ENCODE data around the gene HLA-B. TPM values are rescaled to one million over a fixed set of nuclear protein-coding genes. Genes with fewer than 3 reads are reported as not detected.

HLA-B gene
- total RNA-seq, 1 experiment from 2014 or later, result 192 TPM

DNA sequence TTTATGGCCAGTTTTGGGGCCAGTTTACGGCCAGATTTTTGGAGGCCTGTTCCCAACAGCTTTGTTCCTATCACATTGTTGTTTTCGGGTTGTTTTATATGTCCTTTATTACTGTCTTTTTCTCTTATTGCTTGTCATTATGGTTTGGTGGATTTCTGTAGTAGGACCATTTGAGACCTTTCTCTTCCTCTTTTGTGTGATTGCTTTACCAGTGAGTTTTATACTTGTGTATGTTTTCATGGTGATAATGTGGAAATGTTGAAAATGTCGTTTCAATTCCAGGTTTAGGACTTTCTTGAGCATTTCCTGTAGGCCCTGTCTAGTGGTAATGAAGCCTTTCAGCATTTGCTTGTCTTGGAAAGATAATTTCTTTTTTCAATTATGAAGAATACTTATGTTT lies 17.8 kb downstream of the HLA-B start:
- no peak for DNase-seq (ENCODE audit: low read depth, low spot score)
- in situ Hi-C loops (cut with HindIII; ENCODE audit: low pct_unique_long_range_greater_than_20kb, low sequenced_read_pairs), result loop anchor here (25.0 kb wide), 1 partner anchor 102 kb away; no protein-coding TSS in a partner anchor

DNA sequence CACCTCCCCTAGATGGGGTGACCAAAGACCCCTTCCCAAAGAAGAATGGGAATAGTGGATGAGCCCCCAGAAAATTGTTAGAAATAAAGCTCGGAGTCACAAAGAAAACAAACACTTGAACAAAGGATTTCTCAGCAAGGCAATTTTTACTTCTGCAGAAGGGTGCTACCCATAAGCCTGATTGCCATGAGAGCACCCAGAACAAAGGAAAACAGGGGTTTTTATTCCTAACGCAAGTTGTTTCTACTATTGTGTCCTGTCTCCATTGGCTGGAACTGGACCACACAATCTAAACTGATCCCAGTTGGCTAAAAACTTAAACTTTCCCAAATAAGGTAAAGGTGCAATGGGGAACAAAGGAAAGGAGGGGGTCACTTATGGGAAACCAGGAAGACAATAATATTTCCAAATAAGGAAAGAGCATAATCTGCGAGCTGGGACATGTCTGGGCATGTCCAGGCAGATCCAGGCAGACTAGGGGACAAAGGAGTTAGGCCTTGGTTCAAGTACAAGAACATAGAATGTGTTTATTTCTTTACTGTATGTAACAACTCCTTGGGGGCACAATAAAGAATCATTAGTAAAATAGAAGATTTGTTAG lies 20.0 kb downstream of the HLA-B start:
- in situ Hi-C loops (cut with HindIII; ENCODE audit: low pct_unique_long_range_greater_than_20kb, low sequenced_read_pairs), result loop anchor here (25.0 kb wide), 1 partner anchor 100 kb away; no protein-coding TSS in a partner anchor
- DNase-seq (ENCODE audit: low read depth, low spot score), result no peak

DNA sequence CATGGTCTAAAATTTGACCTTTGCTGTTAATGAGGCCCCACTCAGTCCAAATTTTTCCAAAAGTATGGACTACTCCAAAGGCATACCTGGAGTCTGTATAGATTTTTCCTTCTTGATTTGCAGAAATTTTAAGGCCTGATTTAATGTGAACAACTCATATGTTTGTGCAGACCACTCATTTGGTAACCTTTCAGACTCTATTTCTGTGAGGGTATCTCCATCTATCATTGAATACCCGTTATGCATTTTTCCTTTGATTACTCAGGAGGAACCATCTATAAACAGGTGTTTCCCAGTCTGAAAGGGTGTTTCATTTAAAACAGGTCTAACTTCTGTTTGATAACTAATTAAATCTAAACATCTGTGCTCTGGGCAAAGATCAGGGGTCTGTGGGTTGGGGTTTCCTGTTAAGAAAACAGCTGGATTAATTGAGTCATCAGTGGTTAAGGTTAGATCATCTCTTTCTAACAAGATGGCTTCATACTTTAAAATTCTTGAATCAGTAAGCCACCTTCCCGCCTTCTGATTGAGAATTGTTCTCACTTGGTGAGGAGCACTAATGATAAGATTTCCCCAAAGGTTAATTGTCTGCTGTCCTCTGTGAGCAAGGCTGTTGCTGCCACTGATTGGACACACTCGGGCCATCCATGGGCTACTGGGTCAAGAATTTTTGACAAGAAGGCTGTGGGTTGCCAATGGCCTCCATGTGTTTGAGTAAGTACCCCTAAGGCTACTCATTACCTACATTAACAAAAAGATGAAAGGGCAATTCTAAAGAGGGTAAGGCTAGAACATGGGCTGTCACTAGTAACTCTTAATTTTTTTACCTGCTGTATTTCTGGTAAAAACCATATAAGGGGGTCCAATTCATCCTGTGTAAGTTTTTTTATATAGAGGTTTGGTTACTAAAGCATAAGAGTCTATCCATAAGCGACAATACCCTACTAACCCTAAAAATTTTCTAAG lies 24.1 kb downstream of the HLA-B start:
- DNase-seq (ENCODE audit: low read depth, low spot score), result no peak
- in situ Hi-C loops (cut with HindIII; ENCODE audit: low pct_unique_long_range_greater_than_20kb, low sequenced_read_pairs), result loop anchor here (25.0 kb wide), 1 partner anchor 96 kb away; no protein-coding TSS in a partner anchor

DNA sequence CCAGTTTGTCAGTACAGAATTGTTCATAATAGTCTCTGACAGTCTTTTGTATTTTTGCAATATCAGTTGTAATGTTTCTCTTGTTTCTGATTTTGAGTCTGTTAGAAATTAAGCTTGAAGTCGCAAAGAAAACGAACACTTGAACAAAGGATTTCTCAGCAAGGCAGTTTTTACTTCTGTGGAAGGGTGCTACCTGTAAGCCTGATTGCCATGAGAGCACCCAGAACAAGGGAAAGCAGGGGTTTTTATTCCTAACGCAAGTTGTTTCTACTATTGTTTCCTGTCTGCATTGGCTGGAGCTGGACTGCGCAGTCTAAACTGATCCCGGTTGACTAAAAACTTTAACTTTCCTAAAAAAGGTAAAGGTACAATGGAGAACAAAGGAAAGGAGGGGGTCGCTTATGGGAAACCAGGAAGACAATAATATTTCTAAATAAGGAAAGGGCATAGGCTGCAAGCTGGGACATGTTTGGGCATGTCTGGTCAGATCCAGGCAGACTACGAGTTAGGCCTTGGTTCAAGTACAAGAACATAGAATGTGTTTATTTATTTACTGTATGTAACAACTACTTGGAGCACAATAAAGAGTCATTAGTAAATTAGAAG lies 28.5 kb downstream of the HLA-B start:
- DNase-seq (ENCODE audit: low read depth, low spot score), result no peak
- in situ Hi-C loops (cut with HindIII; ENCODE audit: low pct_unique_long_range_greater_than_20kb, low sequenced_read_pairs), result loop anchor here (25.0 kb wide), 1 partner anchor 91 kb away; no protein-coding TSS in a partner anchor

DNA sequence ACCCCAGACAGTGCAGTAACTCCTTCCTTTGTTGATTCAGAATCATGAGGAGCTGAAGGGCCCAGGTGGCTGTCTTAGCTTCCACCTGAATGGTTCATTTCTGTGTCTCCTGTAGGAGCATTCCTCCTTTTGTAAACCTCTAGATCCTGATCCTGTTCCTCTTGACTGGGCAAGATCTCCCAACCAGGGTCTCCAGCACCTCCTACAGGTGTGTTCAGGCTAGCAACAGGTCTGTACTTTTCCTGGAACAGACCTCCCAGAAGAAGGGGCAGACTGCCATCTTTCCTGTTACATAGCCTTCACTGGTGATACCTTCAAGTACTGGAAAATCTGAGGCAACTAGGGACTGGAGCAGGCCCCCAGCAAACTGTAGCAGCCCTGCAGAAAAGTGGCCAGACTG lies 35.2 kb downstream of the HLA-B start:
- DNase-seq (ENCODE audit: low read depth, low spot score), result no peak
- in situ Hi-C loops (cut with HindIII; ENCODE audit: low pct_unique_long_range_greater_than_20kb, low sequenced_read_pairs), result no loop called here

DNA sequence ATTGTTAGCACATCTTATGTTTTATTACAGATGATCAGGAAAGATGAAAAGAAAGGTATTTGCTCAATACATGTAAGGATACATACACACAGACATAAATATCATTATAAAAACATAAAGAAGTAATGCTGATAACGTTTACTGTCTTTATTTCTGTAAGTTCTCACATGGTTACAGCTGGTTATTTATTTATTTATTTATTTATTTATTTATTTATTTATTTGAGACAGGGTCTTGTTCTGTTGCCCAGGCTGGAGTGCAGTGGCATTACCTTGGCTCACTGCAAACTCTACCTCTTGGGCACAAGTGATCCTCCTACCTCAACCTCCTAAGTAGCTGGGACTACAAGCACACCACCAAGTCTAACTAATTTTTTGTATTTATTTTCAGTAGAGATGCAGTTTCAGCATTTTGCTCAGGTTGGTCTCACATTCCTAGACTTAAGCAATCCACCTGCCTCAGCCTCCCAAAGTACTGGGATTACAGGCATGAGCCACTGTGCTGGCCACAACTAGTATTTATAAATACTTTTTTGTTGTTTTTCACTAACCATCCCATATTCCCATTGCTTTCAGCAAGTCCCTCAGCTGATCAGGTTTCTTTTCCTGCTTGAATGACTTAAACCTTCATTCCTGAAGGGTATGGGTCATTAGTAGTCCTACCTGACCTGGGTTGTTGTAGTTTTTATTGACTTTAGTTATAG lies 35.8 kb downstream of the HLA-B start:
- DNase-seq (ENCODE audit: low read depth, low spot score), result no peak
- in situ Hi-C loops (cut with HindIII; ENCODE audit: low pct_unique_long_range_greater_than_20kb, low sequenced_read_pairs), result no loop called here

DNA sequence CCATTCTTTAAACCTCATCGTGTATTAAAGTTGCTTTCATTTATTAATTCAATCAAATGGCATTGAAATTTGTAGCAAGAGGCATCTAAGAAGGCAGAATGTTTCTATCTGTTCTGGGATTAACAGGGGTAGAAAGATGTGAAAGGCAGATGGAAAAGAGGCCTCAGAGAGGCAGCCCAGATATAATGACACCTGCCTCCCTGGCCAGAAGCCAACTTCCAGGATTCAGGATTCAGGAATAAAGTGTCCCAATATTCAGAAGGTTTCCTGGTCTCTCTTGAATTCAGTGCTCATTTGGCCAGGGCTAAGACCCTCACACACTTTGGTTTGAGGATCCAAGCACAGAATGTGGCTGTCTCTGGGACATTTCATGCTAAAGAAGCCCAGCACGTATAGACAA lies 39.9 kb downstream of the HLA-B start:
- no peak for DNase-seq (ENCODE audit: low read depth, low spot score)
- in situ Hi-C loops (cut with HindIII; ENCODE audit: low pct_unique_long_range_greater_than_20kb, low sequenced_read_pairs), result no loop called here

DNA sequence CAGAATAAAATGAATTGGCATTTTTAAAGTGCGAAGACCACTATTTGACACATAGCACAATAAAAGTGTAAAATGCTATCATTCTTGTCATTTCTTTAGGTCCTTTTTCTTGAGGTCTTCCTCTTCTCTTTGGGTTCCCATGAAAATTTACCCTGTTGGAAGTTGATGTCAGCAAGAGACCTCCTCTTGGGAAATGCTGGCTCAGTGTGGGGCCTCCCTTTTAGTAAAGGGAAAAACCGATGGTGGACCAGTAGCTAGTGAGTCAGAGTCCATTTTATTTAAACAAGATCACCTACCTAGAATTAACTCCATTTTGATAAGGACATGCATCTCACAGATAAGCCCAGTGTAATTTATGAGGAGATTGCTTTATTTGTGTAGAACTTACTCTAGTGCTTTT lies 47.3 kb downstream of the HLA-B start:
- in situ Hi-C loops (cut with HindIII; ENCODE audit: low pct_unique_long_range_greater_than_20kb, low sequenced_read_pairs), result no loop called here
- DNase-seq (ENCODE audit: low read depth, low spot score), result no peak

DNA sequence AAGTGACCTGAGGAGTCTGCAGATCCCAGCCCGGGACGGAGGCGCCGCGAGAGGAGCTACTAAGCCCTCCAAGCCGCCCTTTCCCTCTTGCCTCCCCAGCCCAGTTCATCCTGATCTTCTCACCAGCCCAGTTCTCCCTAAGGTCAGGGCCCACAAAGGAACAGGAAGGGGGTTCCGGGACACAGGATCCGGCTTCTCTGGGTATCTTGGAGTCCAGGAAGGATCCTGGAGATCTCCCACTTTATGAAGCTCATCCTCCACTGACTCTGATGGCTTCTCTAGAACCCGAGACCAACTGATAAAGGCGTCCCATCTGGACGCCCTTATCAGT lies 48.2 kb downstream of the HLA-B start:
- in situ Hi-C loops (cut with HindIII; ENCODE audit: low pct_unique_long_range_greater_than_20kb, low sequenced_read_pairs), result no loop called here
- DNase-seq (ENCODE audit: low read depth, low spot score), result no peak

DNA sequence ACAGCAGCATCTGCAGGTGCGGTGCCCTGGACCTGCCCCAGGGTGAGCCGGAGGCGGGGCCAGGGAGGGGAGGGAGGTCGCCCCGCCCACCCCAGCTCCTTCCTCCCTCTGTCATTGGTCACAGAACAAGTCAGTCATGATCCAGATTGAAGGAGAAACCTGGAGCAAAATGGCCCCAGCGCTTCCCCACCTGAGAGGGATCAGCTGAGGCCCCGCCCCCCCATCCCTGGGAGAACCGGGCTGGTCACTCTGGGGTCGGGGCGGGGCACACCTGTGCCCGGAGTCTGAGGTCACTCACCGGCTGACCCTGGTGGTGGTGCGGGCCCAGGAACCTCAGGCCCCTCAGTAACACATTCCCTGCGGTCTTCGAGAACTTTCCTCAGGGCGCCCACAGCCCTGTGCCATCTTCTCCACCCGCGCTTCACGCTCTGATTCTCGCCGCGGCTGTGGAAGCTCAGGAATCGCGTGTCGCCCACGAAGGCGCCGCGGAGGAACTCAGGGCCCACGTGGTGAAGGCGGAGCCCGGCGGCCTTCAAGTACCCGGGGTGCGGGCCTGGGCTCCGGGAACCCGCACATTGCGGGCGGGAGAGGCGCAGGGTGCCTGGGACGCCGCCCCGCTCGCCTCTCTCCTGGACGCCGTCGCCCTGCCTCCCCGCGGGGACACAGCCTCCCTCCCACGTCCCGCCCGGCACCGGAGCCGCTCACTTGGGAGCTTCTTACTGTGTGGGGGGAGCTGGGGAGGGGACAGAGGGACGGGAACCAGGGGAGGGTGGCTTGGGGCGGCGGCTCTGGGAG lies 48.7 kb downstream of the HLA-B start:
- in situ Hi-C loops (cut with HindIII; ENCODE audit: low pct_unique_long_range_greater_than_20kb, low sequenced_read_pairs), result no loop called here
- no peak for DNase-seq (ENCODE audit: low read depth, low spot score)

DNA sequence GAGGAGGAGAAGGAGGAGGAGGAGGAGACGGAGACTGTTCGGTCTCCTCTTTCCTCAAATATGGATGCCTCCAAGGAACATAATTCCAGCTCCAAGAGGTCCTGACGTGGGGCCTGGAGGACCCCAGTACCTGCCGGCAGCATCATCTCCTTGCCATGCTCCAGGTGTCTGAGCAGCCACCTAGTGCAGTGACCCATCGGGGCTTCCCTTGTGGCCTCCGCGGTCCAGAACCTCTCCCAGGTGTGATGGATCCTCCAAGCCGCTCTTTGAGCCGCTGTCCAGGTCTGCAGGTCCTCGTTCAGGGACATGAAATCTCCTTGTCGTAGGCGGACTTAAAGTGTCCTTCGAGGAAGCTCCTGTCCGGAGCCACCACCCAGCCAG lies 49.3 kb downstream of the HLA-B start:
- in situ Hi-C loops (cut with HindIII; ENCODE audit: low pct_unique_long_range_greater_than_20kb, low sequenced_read_pairs), result no loop called here

DNA sequence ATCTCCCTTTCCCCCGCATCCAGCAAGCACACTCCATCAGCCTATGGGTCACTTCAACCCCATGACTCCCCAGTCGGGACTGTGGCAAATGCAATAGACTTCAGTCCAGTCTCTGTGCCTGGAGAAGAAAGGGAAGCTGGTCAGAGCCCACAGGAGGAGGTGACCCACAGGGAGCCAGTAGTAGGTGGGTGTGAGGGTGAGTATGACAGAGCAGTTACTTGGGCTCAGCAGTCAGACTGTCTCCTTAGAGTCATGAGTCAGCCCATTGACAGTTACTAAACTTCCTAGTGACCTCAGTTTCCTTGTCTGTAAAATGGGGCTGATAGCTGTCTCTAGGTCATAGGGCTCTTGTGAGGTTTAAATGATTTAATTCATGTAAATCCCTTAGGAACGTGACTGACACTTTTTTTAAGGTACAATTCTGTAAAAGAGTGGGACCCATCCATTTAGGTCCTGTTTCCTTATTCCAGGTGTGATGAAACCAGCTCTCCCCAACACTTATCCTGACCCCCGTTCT lies 51.2 kb downstream of the HLA-B start:
- in situ Hi-C loops (cut with HindIII; ENCODE audit: low pct_unique_long_range_greater_than_20kb, low sequenced_read_pairs), result no loop called here
- no peak for DNase-seq (ENCODE audit: low read depth, low spot score)

More for the DNA sequence above, 49.3 kb downstream of the HLA-B start:
- no peak for DNase-seq (ENCODE audit: low read depth, low spot score)

DNA sequence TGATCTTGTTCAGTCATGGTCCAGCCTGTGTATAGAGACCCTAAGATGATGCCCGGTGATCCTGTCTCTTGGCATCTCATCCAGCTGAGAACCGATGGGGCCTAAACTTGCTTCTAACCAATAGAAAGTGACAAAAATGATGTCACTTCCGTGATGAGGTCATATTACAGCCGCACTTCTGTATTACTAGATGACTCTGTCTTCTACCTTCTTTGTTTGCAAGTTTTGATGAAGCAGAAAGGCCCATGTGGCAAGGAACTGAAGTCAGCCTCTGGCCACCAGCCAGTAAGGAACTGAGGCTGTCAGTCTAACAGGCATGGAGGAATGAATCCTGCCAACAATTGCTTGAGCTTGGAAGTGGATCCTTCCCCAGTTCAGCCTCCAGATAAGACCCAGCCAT lies 52.3 kb downstream of the HLA-B start:
- in situ Hi-C loops (cut with HindIII; ENCODE audit: low pct_unique_long_range_greater_than_20kb, low sequenced_read_pairs), result no loop called here
- no peak for DNase-seq (ENCODE audit: low read depth, low spot score)

Small RNA genes lying within 50 kb of the gene (small RNA-seq; reads per million reads assigned to genes)
- gene HLA-S (0 reads per million in 2 experiments), gene MIR6891 (0 reads per million in 2 experiments), gene RF00019 (0 reads per million in 2 experiments), gene RNU6-283P (0 reads per million in 2 experiments)

Other genes with a start within 250 kb of the HLA-B start
- gene C6orf15, start 244.6 kb downstream of the HLA-B start, total RNA-seq (2014; rRNA removed; shearing (Covaris generic)), result not detected in 2 replicates
- gene PSORS1C1, start 242.4 kb downstream of the HLA-B start, total RNA-seq (2014; rRNA removed; shearing (Covaris generic)), result not detected in 2 replicates
- gene CDSN, start 236.7 kb downstream of the HLA-B start, total RNA-seq (2014; rRNA removed; shearing (Covaris generic)), result not detected in 2 replicates
- gene PSORS1C2, start 218.1 kb downstream of the HLA-B start, total RNA-seq (2014; rRNA removed; shearing (Covaris generic)), result not detected in 2 replicates
- 12.0 and 13.4 TPM in 2 replicates for gene CCHCR1, start 199.4 kb downstream of the HLA-B start, total RNA-seq (2014; rRNA removed; shearing (Covaris generic))
- gene TCF19, start 198.6 kb downstream of the HLA-B start, total RNA-seq (2014; rRNA removed; shearing (Covaris generic)), result 14.3 and 16.1 TPM in 2 replicates
- gene POU5F1, start 186.5 kb downstream of the HLA-B start, total RNA-seq (2014; rRNA removed; shearing (Covaris generic)), result not detected in 2 replicates
- gene HLA-C, start 85.1 kb downstream of the HLA-B start, total RNA-seq (2014; rRNA removed; shearing (Covaris generic)), result 131 and 136 TPM in 2 replicates
- 71.5 and 77.4 TPM in 2 replicates for gene MICA, start 46.4 kb upstream of the HLA-B start, total RNA-seq (2014; rRNA removed; shearing (Covaris generic))
- 4.9 and 7.0 TPM in 2 replicates for gene MICB, start 141.0 kb upstream of the HLA-B start, total RNA-seq (2014; rRNA removed; shearing (Covaris generic))
- not detected in 2 replicates for gene MCCD1, start 171.8 kb upstream of the HLA-B start, total RNA-seq (2014; rRNA removed; shearing (Covaris generic))
- 384 and 391 TPM in 2 replicates for gene DDX39B, start 184.8 kb upstream of the HLA-B start, total RNA-seq (2014; rRNA removed; shearing (Covaris generic))
- gene ATP6V1G2, start 189.4 kb upstream of the HLA-B start, total RNA-seq (2014; rRNA removed; shearing (Covaris generic)), result 0.32 and 0.45 TPM in 2 replicates
- 17.2 and 17.8 TPM in 2 replicates for gene NFKBIL1, start 190.4 kb upstream of the HLA-B start, total RNA-seq (2014; rRNA removed; shearing (Covaris generic))
- gene LTA, start 215.1 kb upstream of the HLA-B start, total RNA-seq (2014; rRNA removed; shearing (Covaris generic)), result not detected in 2 replicates
- not detected in 2 replicates for gene TNF, start 218.4 kb upstream of the HLA-B start, total RNA-seq (2014; rRNA removed; shearing (Covaris generic))
- gene LTB, start 225.2 kb upstream of the HLA-B start, total RNA-seq (2014; rRNA removed; shearing (Covaris generic)), result not detected in 2 replicates
- gene LST1, start 229.1 kb upstream of the HLA-B start, total RNA-seq (2014; rRNA removed; shearing (Covaris generic)), result not detected in 2 replicates
- not detected in 2 replicates for gene NCR3, start 235.8 kb upstream of the HLA-B start, total RNA-seq (2014; rRNA removed; shearing (Covaris generic))